CD14-positive monocyte (primary cell): Measurements from ENCODE around the gene KCNG1. TPM values are rescaled to one million over a fixed set of nuclear protein-coding genes. Genes with fewer than 3 reads are reported as not detected.
A peak's percentile ranks its signal among the peaks of the same experiment; 100 is the strongest.

Experiments
- DNase-seq, 3 donors: peaks; one replicate each; pipeline ENCODE4 v3.0.0-alpha.2; 2011 to 2022
- H2AFZ ChIP-seq: 2 replicates; pipeline ENCODE4 v1.6.0; 2012; ENCODE audit warnings: mild to moderate bottlenecking, low read depth, low read length, inconsistent platforms; ENCODE audit not compliant: insufficient read depth, poor library complexity, severe bottlenecking
- H3K27ac ChIP-seq, 2 donors: 1 replicate in 1 of 2; 2 replicates in 1 of 2; pipeline ENCODE4 v1.5.1; 2012 to 2013; ENCODE audit warnings: low read length in 2 of 2, control low read depth in 1 of 2, inconsistent platforms in 1 of 2, low read depth in 1 of 2, mild to moderate bottlenecking in 1 of 2
- H3K27me3 ChIP-seq, 2 donors: one replicate each; pipeline versions ENCODE4 v1.6.0 to v1.6.1; 2011 to 2013; ENCODE audit warnings: low read length in 2 of 2; ENCODE audit not compliant: control insufficient read depth in 2 of 2, insufficient read depth in 2 of 2
- H3K36me3 ChIP-seq, 2 donors: replicated peaks in 1 of 2; 1 replicate in 1 of 2; 2 replicates in 1 of 2; pipeline versions ENCODE4 v1.5.1 to v1.6.1; 2012 to 2013; ENCODE audit warnings: low read length in 2 of 2, control low read depth in 1 of 2, inconsistent platforms in 1 of 2, mild to moderate bottlenecking in 1 of 2; ENCODE audit not compliant: insufficient read depth in 2 of 2, control insufficient read depth in 1 of 2
- H3K4me1 ChIP-seq, 2 donors: 1 replicate in 1 of 2; 2 replicates in 1 of 2; pipeline versions ENCODE4 v1.5.1 to v1.6.1; 2012 to 2013; ENCODE audit warnings: low read length in 2 of 2, control low read depth in 1 of 2, inconsistent platforms in 1 of 2, mild to moderate bottlenecking in 1 of 2, moderate library complexity in 1 of 2; ENCODE audit not compliant: insufficient read depth in 2 of 2, control insufficient read depth in 1 of 2
- H3K4me2 ChIP-seq: replicated peaks from 2 replicates; pipeline ENCODE3; 2012; ENCODE audit warnings: low read length, moderate library complexity, mild to moderate bottlenecking; ENCODE audit not compliant: poor library complexity, severe bottlenecking; ENCODE audit errors: extremely low read depth
- H3K4me3 ChIP-seq, 3 experiments: fragments of 200-600 bp in 1 of 3; sonication (generic) in 1 of 3; replicated peaks in 1 of 3; 1 replicate in 2 of 3; 2 replicates in 1 of 3; pipeline ENCODE4 v1.5.1; 2011 to 2013; ENCODE audit warnings: low read length in 3 of 3, mild to moderate bottlenecking in 3 of 3, control low read depth in 2 of 3, low read depth in 2 of 3, inconsistent platforms in 1 of 3, moderate library complexity in 1 of 3
- H3K79me2 ChIP-seq: 2 replicates; pipeline ENCODE4 v1.6.0; 2012; ENCODE audit warnings: mild to moderate bottlenecking, control low read depth, inconsistent platforms, low read length, moderate library complexity; ENCODE audit not compliant: insufficient read depth
- H3K9ac ChIP-seq: 2 replicates; pipeline ENCODE4 v1.6.0; 2017; ENCODE audit warnings: low read length, mild to moderate bottlenecking; ENCODE audit not compliant: insufficient read depth, poor library complexity, severe bottlenecking
- H3K9me3 ChIP-seq, 2 donors: replicated peaks in 1 of 2; 1 replicate in 1 of 2; 2 replicates in 1 of 2; pipeline versions ENCODE4 v1.5.1 to v1.6.1; 2012 to 2013; ENCODE audit warnings: low read length in 2 of 2, control low read depth in 1 of 2; ENCODE audit not compliant: control insufficient read depth in 1 of 2, insufficient read depth in 1 of 2
- H4K20me1 ChIP-seq: 2 replicates; pipeline ENCODE4 v1.6.0; 2012; ENCODE audit warnings: mild to moderate bottlenecking, low read length, control low read depth, moderate library complexity; ENCODE audit not compliant: insufficient read depth
- H3K27ac Mint-ChIP-seq, 7 donors: one replicate each; pipeline ENCODE4 v1.8.0; 2020; ENCODE audit warnings: mild to moderate bottlenecking in 7 of 7, mixed read lengths in 7 of 7, moderate library complexity in 6 of 7, inconsistent platforms in 2 of 7
- H3K27me3 Mint-ChIP-seq, 3 donors: one replicate each; pipeline ENCODE4 v1.8.0; 2021 to 2022; ENCODE audit warnings: low read depth in 3 of 3, mild to moderate bottlenecking in 3 of 3, mixed read lengths in 3 of 3, moderate library complexity in 3 of 3, inconsistent platforms in 1 of 3
- H3K36me3 Mint-ChIP-seq, 2 donors: one replicate each; pipeline ENCODE4 v1.8.0; 2020; ENCODE audit warnings: mixed read lengths in 2 of 2, inconsistent platforms in 1 of 2, mild to moderate bottlenecking in 1 of 2
- H3K4me1 Mint-ChIP-seq: one replicate; pipeline ENCODE4 v1.8.0; 2020; ENCODE audit warnings: mild to moderate bottlenecking, mixed read lengths
- H3K4me3 Mint-ChIP-seq, 2 donors: one replicate each; pipeline ENCODE4 v1.8.0; 2020; ENCODE audit warnings: mild to moderate bottlenecking in 2 of 2, mixed read lengths in 2 of 2, moderate library complexity in 1 of 2
- H3K9me3 Mint-ChIP-seq, 7 donors: one replicate each; pipeline ENCODE4 v1.8.0; 2020 to 2022; ENCODE audit warnings: mixed read lengths in 7 of 7, mild to moderate bottlenecking in 6 of 7, moderate library complexity in 6 of 7, inconsistent platforms in 2 of 7
- WGBS: methylation state at CpG from one replicate; pipeline ENCODE4 v1.1.5; 2013; ENCODE audit warnings: missing lambda C conversion rate; ENCODE audit not compliant: insufficient coverage; 5-methylcytosine and 5-hydroxymethylcytosine counted together
- intact Hi-C, 2 donors: fragments of 100-400 bp; cut with micrococcal nuclease; formaldehyde crosslinking; loops; one replicate each; pipeline versions ENCODE4 v1.15.0 to v1.15.1; 2023
- polyA plus RNA-seq, 3 donors: library from polyadenylated mRNA; depleted of rRNA in 1 of 3; unstranded in 2 of 3; stranded (reverse) in 1 of 3; fragments of 300-500 nt in 2 of 3; fragments of >200 nt in 1 of 3; fragmentation: Illumina TruSeq in 2 of 3; gene quantifications; 1 replicate in 2 of 3; 2 replicates in 1 of 3; pipeline ENCODE4 v1.2.3, GENCODE V29; 2012 to 2021
- TF ChIP-seq, protein P1 (sequence below): fragments of 200-600 bp; IDR thresholded peaks from one replicate; pipeline ENCODE4 v1.8.0; 2022; ENCODE audit warnings: antibody characterized with exemption, mild to moderate bottlenecking

The KCNG1 gene
- polyA plus RNA-seq, 3 donors = 0.04 TPM; not detected in 2

DNA sequence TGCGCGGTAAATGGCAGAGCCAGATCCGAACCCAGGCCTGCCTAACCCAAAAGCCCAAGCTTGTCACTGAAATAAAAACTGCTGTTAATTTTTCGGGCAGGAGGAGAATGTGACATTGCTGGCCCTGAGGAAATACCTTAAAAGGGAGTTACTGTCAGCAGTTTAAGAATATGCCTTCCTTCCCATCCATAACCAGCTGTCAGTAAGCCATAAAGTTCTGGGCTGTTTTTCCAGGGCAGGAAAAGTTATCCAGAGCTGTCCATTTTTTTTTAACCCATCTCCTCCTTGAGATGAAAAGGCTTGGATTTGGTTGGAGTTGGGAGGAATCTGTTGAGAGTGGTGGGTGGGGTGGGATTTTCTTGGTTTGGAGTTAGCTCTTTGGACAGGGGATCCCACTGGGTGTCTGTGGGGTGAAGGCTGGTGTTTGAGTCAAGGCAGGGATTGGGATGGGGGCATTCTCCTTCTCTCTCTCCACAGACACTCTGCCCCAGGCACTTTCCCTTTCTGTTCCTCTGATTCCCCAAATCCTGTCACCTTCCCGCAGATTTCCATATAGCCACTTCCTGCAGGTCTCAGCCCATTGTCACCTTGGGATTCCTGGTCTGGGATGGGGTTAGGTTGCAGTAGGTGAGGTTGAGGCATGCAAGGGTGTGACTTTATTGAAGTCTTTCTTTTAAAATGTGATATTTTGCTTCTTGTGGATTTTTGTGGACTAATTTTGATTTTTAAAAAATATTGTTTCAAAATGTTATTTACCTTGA, 4.3 kb upstream of the KCNG1 start:
- DNase-seq = no peak
- H3K4me1 ChIP-seq = peaks cover 5 to 22% of the 10 kb centered on the region in 2 donors
- WGBS = 82% methylated on average over 4 of the region's 5 CpGs
- H3K4me3 ChIP-seq = no peak overlapping the region
- H3K9me3 ChIP-seq = peaks cover 6 to 7% of the 10 kb centered on the region in 2 donors
- peaks cover 7 to 14% (median 9%) of the 10 kb centered on the region in 7 donors for H3K9me3 Mint-ChIP-seq
- no peak overlapping the region for H3K27ac ChIP-seq
- intact Hi-C loops = no loop called here
- no peaks in the 10 kb centered on the region for H4K20me1 ChIP-seq
- no peak overlapping the region for H3K27ac Mint-ChIP-seq
- TF ChIP-seq, protein P1, sequence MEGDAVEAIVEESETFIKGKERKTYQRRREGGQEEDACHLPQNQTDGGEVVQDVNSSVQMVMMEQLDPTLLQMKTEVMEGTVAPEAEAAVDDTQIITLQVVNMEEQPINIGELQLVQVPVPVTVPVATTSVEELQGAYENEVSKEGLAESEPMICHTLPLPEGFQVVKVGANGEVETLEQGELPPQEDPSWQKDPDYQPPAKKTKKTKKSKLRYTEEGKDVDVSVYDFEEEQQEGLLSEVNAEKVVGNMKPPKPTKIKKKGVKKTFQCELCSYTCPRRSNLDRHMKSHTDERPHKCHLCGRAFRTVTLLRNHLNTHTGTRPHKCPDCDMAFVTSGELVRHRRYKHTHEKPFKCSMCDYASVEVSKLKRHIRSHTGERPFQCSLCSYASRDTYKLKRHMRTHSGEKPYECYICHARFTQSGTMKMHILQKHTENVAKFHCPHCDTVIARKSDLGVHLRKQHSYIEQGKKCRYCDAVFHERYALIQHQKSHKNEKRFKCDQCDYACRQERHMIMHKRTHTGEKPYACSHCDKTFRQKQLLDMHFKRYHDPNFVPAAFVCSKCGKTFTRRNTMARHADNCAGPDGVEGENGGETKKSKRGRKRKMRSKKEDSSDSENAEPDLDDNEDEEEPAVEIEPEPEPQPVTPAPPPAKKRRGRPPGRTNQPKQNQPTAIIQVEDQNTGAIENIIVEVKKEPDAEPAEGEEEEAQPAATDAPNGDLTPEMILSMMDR = no peak
- peaks cover 16% of the 10 kb centered on the region for H3K4me1 Mint-ChIP-seq
- no peak overlapping the region for H3K9ac ChIP-seq
- no peaks in the 10 kb centered on the region for H3K36me3 ChIP-seq
- no peaks in the 10 kb centered on the region for H3K36me3 Mint-ChIP-seq
- H3K27me3 ChIP-seq = peaks cover 17 to 44% of the 10 kb centered on the region in 2 donors
- H3K4me2 ChIP-seq = no peak overlapping the region
- H3K79me2 ChIP-seq = no peaks in the 10 kb centered on the region
- peaks cover 50 to 76% (median 61%) of the 10 kb centered on the region in 3 donors for H3K27me3 Mint-ChIP-seq
- H3K4me3 Mint-ChIP-seq = no peak overlapping the region
- no peak overlapping the region for H2AFZ ChIP-seq

DNA sequence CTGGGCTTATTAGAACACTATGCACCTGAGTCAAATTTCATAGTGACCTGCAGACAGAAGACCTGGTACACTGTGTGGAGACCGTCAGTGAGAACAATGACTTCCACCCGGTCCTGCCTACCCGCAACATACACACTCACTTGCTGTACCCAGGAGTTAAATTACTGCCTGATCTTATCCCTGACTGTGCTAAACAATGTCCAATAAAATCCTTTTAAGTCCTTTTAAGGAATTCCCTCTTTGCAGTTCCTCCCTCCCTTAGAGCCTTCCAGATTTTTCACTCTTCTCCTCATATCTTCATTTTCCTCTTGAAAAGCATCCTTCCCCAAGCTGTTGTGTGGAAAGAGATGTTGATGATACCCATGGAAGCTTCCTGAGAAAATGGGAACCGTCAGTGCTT, 3.4 kb upstream of the KCNG1 start:
- Histone ChIP-seq H3K4me1 (peaks cover 6 to 24% of the 10 kb centered on the region in 2 donors), H3K27me3 (peaks cover 27 to 53% of the 10 kb centered on the region in 2 donors), H3K36me3 (no peaks in the 10 kb centered on the region), H3K4me2 (no peak overlapping the region), H4K20me1 (no peaks in the 10 kb centered on the region), H3K4me3 (no peak overlapping the region), H2AFZ (no peak overlapping the region), H3K27ac (no peak overlapping the region), H3K79me2 (no peaks in the 10 kb centered on the region), H3K9ac (no peak overlapping the region), H3K9me3 (peaks cover 0 to 8% of the 10 kb centered on the region in 2 donors)
- TF ChIP-seq, protein P1 = no peak
- intact Hi-C loops = no loop called here
- no peaks in the 10 kb centered on the region for H3K36me3 Mint-ChIP-seq
- H3K9me3 Mint-ChIP-seq = peaks cover 0 to 11% (median 2%) of the 10 kb centered on the region in 7 donors
- H3K4me1 Mint-ChIP-seq = peaks cover 22% of the 10 kb centered on the region
- H3K4me3 Mint-ChIP-seq = peak overlapping the region in 1 of 2 donors; percentile 62
- no peak for DNase-seq
- H3K27ac Mint-ChIP-seq = no peak overlapping the region
- H3K27me3 Mint-ChIP-seq = peaks cover 57 to 80% (median 66%) of the 10 kb centered on the region in 3 donors
- WGBS = 39% methylated on average over 3 of the region's 4 CpGs
